GM23338 (cell line): Measurements from ENCODE around the gene IL21R. TPM values are rescaled to one million over a fixed set of nuclear protein-coding genes. Genes with fewer than 3 reads are reported as not detected.

Experiments used
- ATAC-seq: fragments of 200-7000 bp; cut with Tn5 transposase; 3 replicates; pipeline ENCODE4 v1.9.1; 2020
- DNase-seq: peaks from one replicate; pipeline ENCODE4 v3.0.0-alpha.2; 2015; ENCODE audit warnings: low spot score
- H2AFZ ChIP-seq: fragments of 200-600 bp; sonication (generic); 2 replicates; pipeline ENCODE4 v1.8.0; 2016; ENCODE audit warnings: antibody characterized with exemption, mild to moderate bottlenecking, moderate library complexity
- H3F3A ChIP-seq: fragments of 200-600 bp; sonication (generic); replicated peaks from 2 replicates; pipeline ENCODE4 v1.8.0; 2017; ENCODE audit warnings: antibody characterized with exemption, mixed run types, low read depth
- H3K27ac ChIP-seq: fragments of 200-600 bp; sonication (generic); 2 replicates; pipeline ENCODE4 v1.6.1; 2016; ENCODE audit warnings: low read depth
- H3K27me3 ChIP-seq: fragments of 200-600 bp; sonication (generic); 2 replicates; pipeline ENCODE4 v1.8.0; 2016; ENCODE audit warnings: mild to moderate bottlenecking, mixed run types, moderate library complexity; ENCODE audit not compliant: insufficient read depth
- H3K36me3 ChIP-seq: fragments of 200-600 bp; sonication (generic); 2 replicates; pipeline ENCODE4 v1.8.0; 2016; ENCODE audit warnings: mild to moderate bottlenecking; ENCODE audit not compliant: insufficient read depth
- H3K4me1 ChIP-seq: fragments of 200-600 bp; sonication (generic); 2 replicates; pipeline ENCODE4 v1.8.0; 2016; ENCODE audit warnings: mild to moderate bottlenecking, moderate library complexity; ENCODE audit not compliant: insufficient read depth
- H3K4me2 ChIP-seq: fragments of 200-600 bp; sonication (generic); 2 replicates; pipeline ENCODE4 v1.7.1; 2017; ENCODE audit warnings: mixed run types
- H3K4me3 ChIP-seq: fragments of 200-600 bp; sonication (generic); 2 replicates; pipeline ENCODE4 v1.6.1; 2016; ENCODE audit warnings: mixed run types
- H3K79me2 ChIP-seq: fragments of 200-600 bp; sonication (generic); replicated peaks from 2 replicates; pipeline ENCODE4 v1.8.0; 2017; ENCODE audit warnings: mild to moderate bottlenecking; ENCODE audit not compliant: insufficient read depth
- H3K9me2 ChIP-seq: fragments of 200-600 bp; sonication (generic); 2 replicates; pipeline ENCODE4 v1.8.0; 2017; ENCODE audit not compliant: insufficient read depth
- H4K20me1 ChIP-seq: fragments of 200-600 bp; sonication (generic); replicated peaks from 2 replicates; pipeline ENCODE4 v1.8.0; 2017; ENCODE audit warnings: mild to moderate bottlenecking; ENCODE audit not compliant: insufficient read depth
- H3K27ac Mint-ChIP-seq: 2 replicates; pipeline ENCODE4 v1.8.0; 2020; ENCODE audit warnings: inconsistent platforms, mild to moderate bottlenecking, moderate library complexity, mixed read lengths
- H3K27me3 Mint-ChIP-seq: 3 replicates; pipeline ENCODE4 v1.8.0; 2022; ENCODE audit warnings: low read depth, mild to moderate bottlenecking, moderate library complexity, mixed read lengths, inconsistent platforms; ENCODE audit not compliant: insufficient read depth, poor library complexity
- H3K36me3 Mint-ChIP-seq: 3 replicates; pipeline ENCODE4 v1.8.0; 2021; ENCODE audit warnings: low read depth, mild to moderate bottlenecking, inconsistent platforms, moderate library complexity, mixed read lengths
- H3K4me1 Mint-ChIP-seq: 3 replicates; pipeline ENCODE4 v1.8.0; 2020; ENCODE audit warnings: mild to moderate bottlenecking, inconsistent platforms, mixed read lengths
- H3K4me3 Mint-ChIP-seq: 3 replicates; pipeline ENCODE4 v1.8.0; 2021; ENCODE audit warnings: moderate library complexity, mild to moderate bottlenecking, inconsistent platforms, mixed read lengths
- H3K9me3 Mint-ChIP-seq: 3 replicates; pipeline ENCODE4 v1.8.0; 2020; ENCODE audit warnings: moderate library complexity, mild to moderate bottlenecking, inconsistent platforms, mixed read lengths
- EZH2 ChIP-seq: fragments of 200-600 bp; sonication (generic); IDR thresholded peaks from one replicate; pipeline ENCODE4 v1.8.0; 2017; ENCODE audit warnings: antibody characterized with exemption, mild to moderate bottlenecking, low read depth; ENCODE audit not compliant: unreplicated experiment
- EZH2phosphoT487 ChIP-seq: fragments of 200-600 bp; sonication (generic); IDR thresholded peaks from one replicate; pipeline ENCODE4 v1.8.1; 2018; ENCODE audit warnings: antibody characterized with exemption; ENCODE audit not compliant: unreplicated experiment
- JUNB ChIP-seq: IDR thresholded peaks from one replicate; pipeline ENCODE4 v1.6.1; 2016; ENCODE audit warnings: antibody characterized with exemption; ENCODE audit not compliant: unreplicated experiment
- NANOG ChIP-seq: IDR thresholded peaks from 2 replicates; pipeline ENCODE4 v1.6.1; 2016; ENCODE audit warnings: antibody characterized with exemption, borderline replicate concordance
- STAT1 ChIP-seq: IDR thresholded peaks from one replicate; pipeline ENCODE4 v1.6.1; 2016; ENCODE audit warnings: antibody characterized with exemption; ENCODE audit not compliant: unreplicated experiment
- ZNF114 ChIP-seq: fragments of 250-450 bp; sonication (Bioruptor Pico); IDR thresholded peaks from 2 replicates; pipeline ENCODE4 v1.5.0; 2020; ENCODE audit warnings: mild to moderate bottlenecking, moderate library complexity
- ZNF331 ChIP-seq: fragments of 250-450 bp; sonication (Bioruptor Pico); IDR thresholded peaks from 2 replicates; pipeline ENCODE4 v1.5.0; 2020; ENCODE audit warnings: low read depth, mild to moderate bottlenecking, moderate library complexity
- polyA plus RNA-seq: library from polyadenylated mRNA; unstranded; fragments of >200 nt; fragmentation: Nextera tagmentation; extraction: Ambion mirVana; gene quantifications from 2 replicates; pipeline ENCODE4 v1.2.1, GENCODE V29; 2016
- total RNA-seq: library from RNA; depleted of rRNA; stranded (reverse); fragments of >200 nt; shearing (Covaris generic); gene quantifications from 2 replicates; pipeline ENCODE4 v1.2.3, GENCODE V29; 2014
- TF ChIP-seq, protein P1 (sequence below), 2 experiments: fragments of 200-600 bp in 1 of 2; sonication (generic) in 1 of 2; conservative IDR thresholded peaks; 2 replicates each; pipeline versions ENCODE4 v1.5.1 to v1.6.1; 2016 to 2017; ENCODE audit warnings: antibody characterized with exemption in 2 of 2, low read depth in 2 of 2, mild to moderate bottlenecking in 2 of 2, moderate library complexity in 1 of 2
- TF ChIP-seq, protein P2 (sequence below): fragments of 250-450 bp; sonication (Bioruptor Pico); IDR thresholded peaks from 2 replicates; pipeline ENCODE4 v1.5.0; 2020; ENCODE audit warnings: mild to moderate bottlenecking, moderate library complexity
- TF ChIP-seq, protein P3 (sequence below): IDR thresholded peaks from 2 replicates; pipeline ENCODE4 v1.6.1; 2016; ENCODE audit warnings: antibody characterized with exemption

Gene IL21R
- total and polyA plus RNA-seq, 2 experiments from 2014 or later, result 0.42 to 2.6 TPM

DNA sequence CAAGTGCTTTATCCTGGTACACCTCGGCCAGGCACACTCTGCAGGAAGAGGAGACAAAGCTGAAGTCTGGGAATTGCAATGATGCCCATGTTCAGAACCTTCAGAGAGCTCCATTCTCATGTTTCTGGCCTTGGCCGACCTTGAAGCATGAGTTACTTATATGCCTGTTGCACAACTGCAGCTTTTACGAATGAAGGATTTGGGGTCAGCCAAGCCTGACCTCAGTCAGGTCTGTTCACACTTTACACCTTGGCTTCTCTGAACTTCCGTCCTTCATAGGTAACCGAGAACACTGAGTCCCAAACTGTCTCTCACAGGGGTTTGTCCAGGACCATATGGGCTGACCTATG is 81.1 kb downstream of the IL21R start:
- H3K4me3 Mint-ChIP-seq, result no peak overlapping the region

More for the DNA sequence above, 81.1 kb downstream of the IL21R start:
- ATAC-seq (no peak), DNase-seq (no peak)
- H3K79me2 ChIP-seq, result no peaks in the 10 kb centered on the region
- Mint-ChIP-seq H3K9me3 (no peaks in the 10 kb centered on the region), H3K27ac (no peak overlapping the region), H3K27me3 (peaks cover 6% of the 10 kb centered on the region), H3K36me3 (peaks cover 93% of the 10 kb centered on the region), H3K4me1 (no peaks in the 10 kb centered on the region)
- H2AFZ ChIP-seq, result no peak overlapping the region
- H3K4me1 ChIP-seq, result no peaks in the 10 kb centered on the region
- H3K27ac ChIP-seq, result no peak overlapping the region
- H3K4me2 ChIP-seq, result no peak overlapping the region
- no peaks in the 10 kb centered on the region for H3F3A ChIP-seq
- H3K36me3 ChIP-seq, result peaks cover 51% of the 10 kb centered on the region
- no peak overlapping the region for H3K4me3 ChIP-seq
- no peaks in the 10 kb centered on the region for H3K27me3 ChIP-seq
- H4K20me1 ChIP-seq, result peaks cover 3% of the 10 kb centered on the region
- no peaks in the 10 kb centered on the region for H3K9me2 ChIP-seq
- TF ChIP-seq, protein P1, sequence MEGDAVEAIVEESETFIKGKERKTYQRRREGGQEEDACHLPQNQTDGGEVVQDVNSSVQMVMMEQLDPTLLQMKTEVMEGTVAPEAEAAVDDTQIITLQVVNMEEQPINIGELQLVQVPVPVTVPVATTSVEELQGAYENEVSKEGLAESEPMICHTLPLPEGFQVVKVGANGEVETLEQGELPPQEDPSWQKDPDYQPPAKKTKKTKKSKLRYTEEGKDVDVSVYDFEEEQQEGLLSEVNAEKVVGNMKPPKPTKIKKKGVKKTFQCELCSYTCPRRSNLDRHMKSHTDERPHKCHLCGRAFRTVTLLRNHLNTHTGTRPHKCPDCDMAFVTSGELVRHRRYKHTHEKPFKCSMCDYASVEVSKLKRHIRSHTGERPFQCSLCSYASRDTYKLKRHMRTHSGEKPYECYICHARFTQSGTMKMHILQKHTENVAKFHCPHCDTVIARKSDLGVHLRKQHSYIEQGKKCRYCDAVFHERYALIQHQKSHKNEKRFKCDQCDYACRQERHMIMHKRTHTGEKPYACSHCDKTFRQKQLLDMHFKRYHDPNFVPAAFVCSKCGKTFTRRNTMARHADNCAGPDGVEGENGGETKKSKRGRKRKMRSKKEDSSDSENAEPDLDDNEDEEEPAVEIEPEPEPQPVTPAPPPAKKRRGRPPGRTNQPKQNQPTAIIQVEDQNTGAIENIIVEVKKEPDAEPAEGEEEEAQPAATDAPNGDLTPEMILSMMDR (conservative IDR thresholded peaks at IDR 0.05; ENCODE audit: low read depth in 2 of 2), result no peak
- TF ChIP-seq ZNF114 (CRISPR knock-in tag), result no peak
- no peak for TF ChIP-seq JUNB
- no peak for TF ChIP-seq STAT1
- no peak for TF ChIP-seq NANOG
- TF ChIP-seq, protein P2, sequence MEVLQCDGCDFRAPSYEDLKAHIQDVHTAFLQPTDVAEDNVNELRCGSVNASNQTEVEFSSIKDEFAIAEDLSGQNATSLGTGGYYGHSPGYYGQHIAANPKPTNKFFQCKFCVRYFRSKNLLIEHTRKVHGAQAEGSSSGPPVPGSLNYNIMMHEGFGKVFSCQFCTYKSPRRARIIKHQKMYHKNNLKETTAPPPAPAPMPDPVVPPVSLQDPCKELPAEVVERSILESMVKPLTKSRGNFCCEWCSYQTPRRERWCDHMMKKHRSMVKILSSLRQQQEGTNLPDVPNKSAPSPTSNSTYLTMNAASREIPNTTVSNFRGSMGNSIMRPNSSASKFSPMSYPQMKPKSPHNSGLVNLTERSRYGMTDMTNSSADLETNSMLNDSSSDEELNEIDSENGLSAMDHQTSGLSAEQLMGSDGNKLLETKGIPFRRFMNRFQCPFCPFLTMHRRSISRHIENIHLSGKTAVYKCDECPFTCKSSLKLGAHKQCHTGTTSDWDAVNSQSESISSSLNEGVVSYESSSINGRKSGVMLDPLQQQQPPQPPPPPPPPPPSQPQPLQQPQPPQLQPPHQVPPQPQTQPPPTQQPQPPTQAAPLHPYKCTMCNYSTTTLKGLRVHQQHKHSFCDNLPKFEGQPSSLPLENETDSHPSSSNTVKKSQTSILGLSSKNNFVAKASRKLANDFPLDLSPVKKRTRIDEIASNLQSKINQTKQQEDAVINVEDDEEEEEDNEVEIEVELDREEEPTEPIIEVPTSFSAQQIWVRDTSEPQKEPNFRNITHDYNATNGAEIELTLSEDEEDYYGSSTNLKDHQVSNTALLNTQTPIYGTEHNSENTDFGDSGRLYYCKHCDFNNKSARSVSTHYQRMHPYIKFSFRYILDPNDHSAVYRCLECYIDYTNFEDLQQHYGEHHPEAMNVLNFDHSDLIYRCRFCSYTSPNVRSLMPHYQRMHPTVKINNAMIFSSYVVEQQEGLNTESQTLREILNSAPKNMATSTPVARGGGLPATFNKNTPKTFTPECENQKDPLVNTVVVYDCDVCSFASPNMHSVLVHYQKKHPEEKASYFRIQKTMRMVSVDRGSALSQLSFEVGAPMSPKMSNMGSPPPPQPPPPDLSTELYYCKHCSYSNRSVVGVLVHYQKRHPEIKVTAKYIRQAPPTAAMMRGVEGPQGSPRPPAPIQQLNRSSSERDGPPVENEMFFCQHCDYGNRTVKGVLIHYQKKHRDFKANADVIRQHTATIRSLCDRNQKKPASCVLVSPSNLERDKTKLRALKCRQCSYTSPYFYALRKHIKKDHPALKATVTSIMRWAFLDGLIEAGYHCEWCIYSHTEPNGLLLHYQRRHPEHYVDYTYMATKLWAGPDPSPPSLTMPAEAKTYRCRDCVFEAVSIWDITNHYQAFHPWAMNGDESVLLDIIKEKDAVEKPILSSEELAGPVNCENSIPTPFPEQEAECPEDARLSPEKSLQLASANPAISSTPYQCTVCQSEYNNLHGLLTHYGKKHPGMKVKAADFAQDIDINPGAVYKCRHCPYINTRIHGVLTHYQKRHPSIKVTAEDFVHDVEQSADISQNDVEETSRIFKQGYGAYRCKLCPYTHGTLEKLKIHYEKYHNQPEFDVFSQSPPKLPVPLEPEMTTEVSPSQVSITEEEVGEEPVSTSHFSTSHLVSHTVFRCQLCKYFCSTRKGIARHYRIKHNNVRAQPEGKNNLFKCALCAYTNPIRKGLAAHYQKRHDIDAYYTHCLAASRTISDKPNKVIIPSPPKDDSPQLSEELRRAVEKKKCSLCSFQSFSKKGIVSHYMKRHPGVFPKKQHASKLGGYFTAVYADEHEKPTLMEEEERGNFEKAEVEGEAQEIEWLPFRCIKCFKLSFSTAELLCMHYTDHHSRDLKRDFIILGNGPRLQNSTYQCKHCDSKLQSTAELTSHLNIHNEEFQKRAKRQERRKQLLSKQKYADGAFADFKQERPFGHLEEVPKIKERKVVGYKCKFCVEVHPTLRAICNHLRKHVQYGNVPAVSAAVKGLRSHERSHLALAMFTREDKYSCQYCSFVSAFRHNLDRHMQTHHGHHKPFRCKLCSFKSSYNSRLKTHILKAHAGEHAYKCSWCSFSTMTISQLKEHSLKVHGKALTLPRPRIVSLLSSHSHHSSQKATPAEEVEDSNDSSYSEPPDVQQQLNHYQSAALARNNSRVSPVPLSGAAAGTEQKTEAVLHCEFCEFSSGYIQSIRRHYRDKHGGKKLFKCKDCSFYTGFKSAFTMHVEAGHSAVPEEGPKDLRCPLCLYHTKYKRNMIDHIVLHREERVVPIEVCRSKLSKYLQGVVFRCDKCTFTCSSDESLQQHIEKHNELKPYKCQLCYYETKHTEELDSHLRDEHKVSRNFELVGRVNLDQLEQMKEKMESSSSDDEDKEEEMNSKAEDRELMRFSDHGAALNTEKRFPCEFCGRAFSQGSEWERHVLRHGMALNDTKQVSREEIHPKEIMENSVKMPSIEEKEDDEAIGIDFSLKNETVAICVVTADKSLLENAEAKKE (CRISPR knock-in tag), result no peak
- TF ChIP-seq EZH2, result no peak
- no peak for TF ChIP-seq EZH2phosphoT487
- no peak for TF ChIP-seq ZNF331 (CRISPR knock-in tag)
- TF ChIP-seq, protein P3, sequence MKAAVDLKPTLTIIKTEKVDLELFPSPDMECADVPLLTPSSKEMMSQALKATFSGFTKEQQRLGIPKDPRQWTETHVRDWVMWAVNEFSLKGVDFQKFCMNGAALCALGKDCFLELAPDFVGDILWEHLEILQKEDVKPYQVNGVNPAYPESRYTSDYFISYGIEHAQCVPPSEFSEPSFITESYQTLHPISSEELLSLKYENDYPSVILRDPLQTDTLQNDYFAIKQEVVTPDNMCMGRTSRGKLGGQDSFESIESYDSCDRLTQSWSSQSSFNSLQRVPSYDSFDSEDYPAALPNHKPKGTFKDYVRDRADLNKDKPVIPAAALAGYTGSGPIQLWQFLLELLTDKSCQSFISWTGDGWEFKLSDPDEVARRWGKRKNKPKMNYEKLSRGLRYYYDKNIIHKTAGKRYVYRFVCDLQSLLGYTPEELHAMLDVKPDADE, result no peak
